Stimulated activated CD4-positive, alpha-beta T cell treated with anti-CD3 and anti-CD28 coated beads, TNF-alpha, amount 100 ng/mL, for 48 hours (primary cell): ENCODE measurements around the gene MT1G.
"Not testable (repeated sequence)": the region's sequence is repeated elsewhere in the genome, so short reads cannot be mapped to it uniquely, and the experiment has no call there.

Source experiments
- DNase-seq, 3 donors: peaks; one replicate each; pipeline ENCODE4 v3.0.0-alpha.2; 2020; ENCODE audit warnings: low read depth in 3 of 3

MT1G gene

DNA sequence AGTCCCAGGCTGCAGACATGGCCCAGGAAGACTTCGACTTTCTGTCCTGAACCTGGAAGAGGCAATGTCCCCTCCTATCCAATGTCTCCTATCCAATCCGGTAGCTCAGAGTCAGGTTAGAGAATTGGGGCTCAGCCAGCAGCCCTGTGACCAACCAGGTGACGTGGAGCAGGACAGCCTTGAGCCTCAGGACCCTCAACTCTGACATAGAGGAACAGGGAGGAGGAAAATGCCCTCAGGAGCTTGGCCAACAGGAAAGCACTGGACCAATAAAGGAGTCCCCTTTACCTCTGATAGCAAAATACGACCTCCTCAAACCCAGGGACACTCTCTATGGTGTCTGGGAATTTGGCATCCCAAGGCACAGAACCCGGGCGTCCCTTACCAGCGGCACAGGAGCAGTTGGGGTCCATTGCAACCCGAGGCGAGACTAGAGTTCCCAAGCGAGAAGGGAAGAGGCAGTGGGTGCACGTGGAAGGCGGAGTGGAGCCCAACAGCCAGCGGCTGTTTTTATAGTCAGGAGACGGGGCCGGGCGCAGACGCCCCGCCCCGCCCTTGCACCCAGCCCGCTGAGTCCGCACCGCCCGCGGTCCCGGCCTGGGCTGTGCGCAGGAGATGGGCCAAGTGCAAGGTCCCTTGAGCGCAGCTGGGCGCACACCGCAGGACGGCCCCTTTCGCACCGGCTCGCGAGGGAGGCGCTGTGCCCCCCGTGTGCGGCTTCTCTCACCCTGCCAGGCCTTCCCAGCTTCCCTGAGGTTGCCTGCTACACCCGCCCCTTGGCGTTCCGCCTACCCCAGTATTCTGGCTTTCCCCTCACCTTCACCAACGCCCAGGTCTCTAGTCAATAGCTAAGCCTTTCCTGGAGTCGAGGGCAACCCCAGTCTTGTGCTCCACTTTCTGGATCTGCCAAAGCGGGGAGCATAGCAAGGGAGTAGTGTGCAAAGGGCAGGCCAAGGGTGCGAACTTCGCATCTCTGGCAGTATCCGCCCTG lies at the start of gene MT1G:
TSS of gene MT1G (minus strand) at position 485 of the 991 bp plus-strand sequence. CDS start at position 413, 72 bp downstream.
- DNase-seq, result no peak

DNA sequence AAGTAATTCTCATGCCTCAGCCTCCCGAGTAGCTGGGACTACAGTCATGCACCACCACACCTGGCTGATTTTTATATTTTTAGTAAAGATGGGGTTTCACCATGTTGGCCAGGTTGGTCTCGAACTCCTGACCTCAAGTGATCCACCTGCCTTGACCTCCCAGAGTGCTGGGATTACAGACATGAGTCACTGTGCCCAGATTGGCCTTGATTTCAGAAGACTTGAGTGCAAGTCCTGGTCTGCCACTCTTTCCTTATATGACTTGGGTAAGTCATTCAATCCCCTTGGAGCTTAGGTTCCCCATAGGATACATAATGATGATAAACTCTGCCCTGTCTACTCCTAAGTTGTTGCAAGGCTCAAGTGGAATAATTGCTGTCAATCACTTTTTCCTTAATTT lies 49.7 kb upstream of the MT1G start:
- not testable (repeated sequence) for DNase-seq

DNA sequence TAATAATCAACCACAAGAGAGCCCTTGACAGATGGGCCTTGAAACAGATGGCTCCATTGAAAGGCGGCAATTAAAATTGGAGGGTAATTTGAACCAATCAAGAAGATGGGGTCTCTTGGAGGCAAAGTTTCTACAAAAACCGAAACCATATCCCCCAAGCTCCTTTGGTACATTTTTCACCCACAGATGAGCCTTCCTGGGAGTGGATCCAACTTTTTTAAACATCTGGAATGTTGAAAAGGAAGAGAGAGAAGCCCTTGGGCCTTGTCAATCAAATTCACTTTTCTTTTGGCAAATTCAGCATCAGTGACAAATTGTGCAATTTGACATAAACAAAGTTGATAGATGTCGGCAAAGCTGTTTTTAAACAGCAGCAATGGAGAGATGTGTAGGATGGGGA lies 48.9 kb upstream of the MT1G start:
- DNase-seq, result no peak

DNA sequence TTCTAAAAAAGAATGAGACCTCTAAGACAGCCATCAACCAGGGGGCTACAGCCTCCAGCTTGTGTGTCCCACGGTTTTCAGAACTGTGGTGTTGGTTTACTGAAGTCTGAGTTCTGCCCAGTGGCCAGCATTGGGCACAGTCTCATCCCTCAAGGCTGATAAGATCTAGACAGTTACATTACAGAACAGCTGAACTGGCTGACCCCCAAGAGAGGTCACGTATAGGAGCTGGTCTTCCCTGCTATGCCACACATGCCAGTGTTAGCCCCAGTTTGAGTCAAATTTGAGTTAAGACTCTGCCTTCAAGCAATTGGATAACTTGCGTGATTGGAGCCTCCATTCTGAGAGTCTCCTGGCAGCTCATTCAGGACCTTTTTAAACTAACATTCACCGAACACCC lies 47.3 kb upstream of the MT1G start:
- DNase-seq, result no peak

DNA sequence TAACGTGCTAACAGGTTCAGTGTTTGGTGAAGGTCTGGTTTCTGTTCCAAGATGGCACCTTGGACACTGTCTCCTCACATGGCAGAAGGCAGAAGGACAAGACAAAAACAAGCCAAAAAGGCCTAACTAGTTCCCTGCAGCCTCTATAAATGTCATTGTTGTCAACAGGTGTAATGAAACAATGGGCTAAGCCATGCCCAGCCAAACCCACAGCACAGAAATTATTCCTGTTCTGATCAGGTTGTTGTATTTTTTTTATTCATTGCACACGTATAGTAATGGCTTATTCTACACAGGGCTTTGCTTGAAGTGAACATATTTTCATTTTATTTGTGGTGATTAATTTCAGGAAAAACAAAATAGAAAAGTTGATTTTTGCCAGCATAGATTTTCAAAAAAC lies 45.9 kb upstream of the MT1G start:
- no peak for DNase-seq

DNA sequence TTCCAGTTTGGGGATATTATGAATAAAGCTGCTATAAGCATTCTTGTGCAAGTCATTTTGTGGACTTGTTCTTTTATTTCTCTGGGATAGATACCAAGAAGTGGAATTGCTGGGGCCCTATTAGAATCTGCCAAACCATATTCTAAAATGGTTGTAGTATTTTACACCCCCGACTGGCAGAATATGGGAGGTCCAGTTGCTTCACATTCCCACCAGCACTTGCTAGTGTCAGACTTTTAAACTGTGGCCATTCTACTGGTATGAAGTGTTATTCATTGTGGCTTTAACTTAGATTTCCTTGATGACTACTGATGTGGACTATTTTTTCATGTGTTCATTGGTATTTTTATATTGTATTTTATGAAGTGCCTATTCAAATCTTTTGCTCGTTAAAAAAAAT lies 44.0 kb upstream of the MT1G start:
- DNase-seq, result no peak

DNA sequence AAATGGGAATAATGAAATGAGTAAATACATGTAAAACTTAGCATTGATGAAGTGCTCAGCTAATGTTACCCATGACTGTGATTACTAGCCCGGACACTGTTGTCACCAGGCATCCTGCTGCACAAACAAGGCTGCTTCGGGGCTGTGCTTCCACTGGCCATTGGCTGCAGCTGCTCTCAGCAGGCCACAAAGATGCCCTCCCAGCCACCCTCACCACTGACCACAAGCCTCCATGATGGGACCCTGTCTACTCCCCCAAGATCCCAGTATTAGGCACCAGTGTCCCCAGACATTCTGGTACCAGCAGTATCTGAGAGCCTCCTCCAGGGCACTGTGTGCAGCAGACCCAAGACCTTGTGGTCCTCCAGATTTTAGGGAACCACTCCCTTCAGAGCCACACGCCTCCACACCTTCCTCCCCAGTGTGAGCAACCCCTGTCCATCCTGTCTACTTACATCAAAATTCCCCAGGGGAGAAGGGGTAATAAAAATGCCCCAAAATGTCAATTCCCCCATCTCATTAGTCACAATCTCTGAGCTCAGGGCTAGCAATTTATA lies 42.4 kb upstream of the MT1G start:
- DNase-seq, result no peak

DNA sequence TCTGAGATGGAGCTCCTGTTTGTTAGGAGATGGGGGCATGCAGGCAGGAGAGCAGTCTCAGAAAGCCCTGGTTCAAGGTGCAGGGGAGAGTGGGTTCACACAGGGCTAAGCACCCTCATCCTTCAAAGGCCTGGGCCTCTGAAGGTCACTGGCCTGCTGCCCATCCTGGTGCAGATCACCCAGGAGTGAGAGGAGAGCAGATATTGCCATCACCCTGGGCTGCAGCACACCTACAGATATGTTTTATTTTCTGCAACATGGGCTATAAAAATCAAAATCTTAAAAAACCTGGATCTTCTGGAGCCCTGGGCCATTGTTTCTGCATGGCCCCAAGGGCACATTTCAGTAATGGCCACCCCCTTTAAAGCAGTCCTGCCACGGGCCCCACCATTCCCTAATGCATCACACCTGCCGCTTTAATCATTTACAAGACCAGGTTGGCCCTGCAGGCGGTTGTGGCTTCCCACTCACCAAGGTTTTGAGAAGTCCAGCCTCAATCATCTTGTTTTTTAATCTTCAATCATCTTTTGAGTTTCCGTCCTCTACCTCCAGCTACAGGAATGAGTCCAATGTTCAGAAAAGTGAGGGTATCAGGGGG lies 41.7 kb upstream of the MT1G start:
- DNase-seq, result no peak

DNA sequence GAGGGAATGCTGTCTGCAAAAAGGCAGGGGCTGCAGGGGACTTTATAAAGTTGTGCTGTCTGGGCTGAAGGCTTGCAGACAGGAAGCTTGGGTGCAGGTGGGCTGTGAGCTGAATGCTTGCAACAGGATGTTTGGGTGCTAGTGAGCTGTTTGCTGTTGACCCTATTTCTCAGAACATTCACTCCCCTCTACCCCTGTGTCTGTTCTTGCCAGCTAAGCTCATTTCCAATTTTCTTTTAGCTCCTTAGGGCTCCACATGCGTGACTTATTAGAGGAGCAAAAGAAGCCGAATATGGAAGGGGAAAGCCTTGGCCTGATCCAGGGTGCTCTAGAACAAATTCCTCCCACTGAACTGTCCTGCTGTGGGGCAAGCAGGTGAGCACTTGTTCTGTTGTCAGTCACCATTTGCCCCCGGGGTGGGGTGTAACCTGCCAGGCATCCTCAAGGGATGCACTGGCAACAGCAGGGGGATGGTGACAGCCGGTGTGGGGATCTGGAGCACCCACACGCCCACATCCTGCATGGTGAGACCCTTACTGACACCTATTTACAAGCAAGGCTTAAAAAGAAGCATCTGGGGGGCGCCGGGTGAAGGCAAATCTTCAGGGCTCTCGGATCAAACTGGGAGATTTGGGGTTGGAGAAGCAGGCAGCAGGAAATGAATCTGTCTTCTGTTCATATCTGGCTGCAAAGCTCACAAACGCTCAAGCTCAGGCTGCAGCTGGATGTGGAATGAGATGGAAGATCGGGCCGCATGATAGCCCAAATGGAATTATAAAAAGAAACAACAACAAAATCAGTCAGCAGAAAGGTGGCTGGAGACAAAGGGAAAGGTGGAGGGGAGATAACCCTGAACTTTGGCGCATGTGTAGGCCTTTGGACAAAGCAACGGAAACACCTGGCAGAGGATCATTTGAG lies 40.9 kb upstream of the MT1G start:
- DNase-seq, result no peak

DNA sequence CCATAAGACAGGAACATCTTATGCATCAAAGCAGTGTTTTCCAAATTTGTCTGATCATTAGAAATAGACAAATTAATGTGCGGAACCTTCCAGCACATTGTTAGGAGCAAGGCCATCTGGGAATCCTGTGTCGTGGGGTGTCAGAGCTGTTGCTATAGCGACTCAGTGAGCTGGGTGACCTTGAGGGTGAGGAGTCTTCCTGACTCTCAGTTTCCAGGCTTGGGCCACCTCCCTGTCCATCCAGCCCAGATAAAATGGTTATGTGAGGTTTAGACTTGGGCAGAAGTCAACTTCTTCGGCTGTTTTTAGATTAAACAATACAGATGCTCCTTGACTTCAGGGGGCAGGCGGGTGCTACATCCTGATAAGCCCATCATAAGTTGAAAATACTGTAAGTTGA lies 35.0 kb upstream of the MT1G start:
- DNase-seq, result no peak

DNA sequence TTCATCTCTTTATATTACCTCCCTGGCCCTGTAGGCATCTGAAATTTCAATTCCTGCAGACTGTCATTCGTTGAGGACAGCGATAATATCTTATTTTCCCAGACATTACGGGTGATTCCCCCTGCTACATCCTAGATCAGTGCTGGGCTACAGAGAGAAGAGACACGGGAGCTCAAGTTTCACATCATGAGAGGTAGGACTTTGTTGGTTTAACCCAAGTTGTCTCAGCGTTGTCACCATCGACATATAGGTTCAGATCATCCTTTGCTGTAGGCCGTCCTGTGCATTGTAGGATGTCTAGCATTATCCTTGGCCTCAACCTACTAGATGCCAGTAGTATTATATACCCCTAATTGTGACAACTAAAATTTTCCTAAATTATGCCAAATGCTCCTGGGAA lies 33.7 kb upstream of the MT1G start:
- no peak for DNase-seq

DNA sequence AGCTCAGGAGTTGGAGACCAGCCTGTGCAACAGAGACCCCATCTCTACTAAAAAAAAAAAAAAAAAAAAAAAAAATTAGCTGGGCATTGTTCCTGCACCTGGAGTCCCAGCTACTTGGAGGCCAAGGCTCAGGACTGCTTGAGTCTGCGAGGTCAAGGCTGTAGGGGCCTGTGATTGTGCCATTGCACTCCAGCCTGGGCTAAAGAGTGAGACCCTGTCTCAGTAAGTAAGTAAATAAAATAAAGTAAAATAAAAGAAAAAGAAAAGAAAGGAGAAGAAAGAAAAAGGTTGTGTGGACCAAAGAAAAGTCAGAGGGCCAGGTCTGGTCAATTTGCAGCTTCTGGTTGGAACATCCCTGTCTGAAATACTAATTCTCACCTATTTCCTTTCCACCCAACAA lies 32.8 kb upstream of the MT1G start:
- no peak for DNase-seq

DNA sequence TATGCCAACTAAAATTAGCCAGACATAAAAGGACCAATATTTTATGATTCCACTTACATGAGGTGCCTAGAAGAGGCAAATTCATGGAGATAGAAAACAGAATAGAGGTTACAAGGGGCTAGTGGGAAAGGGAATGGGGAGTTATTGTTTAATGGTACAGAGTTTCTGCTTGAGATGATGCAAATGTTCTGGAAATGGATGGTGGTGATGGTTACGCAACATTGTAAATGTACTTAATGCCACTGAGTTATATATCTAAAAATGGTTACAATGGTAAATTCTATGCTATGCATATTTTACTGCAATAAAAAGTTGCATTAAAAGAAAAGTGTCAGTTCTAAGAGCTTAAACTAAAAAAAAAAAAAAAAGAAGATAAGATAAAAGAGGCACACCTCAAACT lies 32.3 kb upstream of the MT1G start:
- DNase-seq, result no peak

DNA sequence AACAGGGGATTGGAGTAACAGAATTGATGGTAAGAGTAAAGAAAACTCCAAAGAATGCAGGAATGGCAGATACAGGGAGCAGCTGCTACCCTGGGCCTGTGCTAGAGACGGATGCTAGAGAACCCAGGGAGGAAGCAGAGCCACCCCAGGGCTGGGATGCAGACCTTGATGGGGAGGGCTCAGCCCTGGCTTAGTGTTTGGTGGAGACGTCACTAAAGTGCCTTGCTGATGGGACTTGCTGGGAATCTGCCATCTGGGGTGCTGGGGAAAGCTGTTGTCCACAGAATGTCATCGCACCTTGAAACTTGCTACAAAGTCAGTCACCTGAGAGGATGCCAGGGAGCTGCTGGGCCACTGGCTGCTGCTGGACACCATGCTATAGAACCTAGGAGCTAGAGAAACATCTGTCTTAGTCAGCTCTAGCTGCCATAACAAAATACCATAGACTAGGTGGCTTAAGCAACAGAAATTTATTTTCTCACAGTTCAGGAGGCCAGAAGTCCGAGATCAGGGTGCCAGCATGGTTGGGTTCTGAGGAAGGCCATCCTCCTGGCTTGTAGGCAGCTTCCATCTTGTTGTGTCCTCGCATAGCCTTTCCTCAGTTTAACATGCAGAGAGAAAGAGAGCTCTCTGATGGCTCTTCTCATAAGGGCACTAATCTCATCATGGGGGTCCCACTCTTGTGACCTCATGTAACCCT lies 29.7 kb upstream of the MT1G start:
- DNase-seq, result no peak

DNA sequence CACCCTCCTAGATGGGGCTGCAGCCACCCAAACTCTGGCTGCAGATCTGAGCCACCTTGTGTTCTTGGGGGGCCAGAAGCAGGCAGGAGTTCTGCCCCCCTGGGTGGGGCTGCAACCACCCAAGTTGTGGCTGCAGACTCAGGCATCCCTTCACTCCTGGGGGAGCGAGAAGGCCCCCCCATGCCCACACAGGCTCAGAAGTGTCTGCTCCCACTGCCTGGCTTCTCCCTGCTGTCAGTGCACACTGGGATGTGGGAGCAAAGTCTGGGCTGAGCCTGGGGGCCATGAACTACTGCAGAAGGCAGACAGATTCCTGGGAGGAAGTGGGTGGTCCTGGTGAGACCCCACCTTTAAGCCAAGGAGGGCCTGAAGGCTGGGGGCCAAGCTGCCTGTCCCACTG lies 27.4 kb upstream of the MT1G start:
- DNase-seq, result no peak

DNA sequence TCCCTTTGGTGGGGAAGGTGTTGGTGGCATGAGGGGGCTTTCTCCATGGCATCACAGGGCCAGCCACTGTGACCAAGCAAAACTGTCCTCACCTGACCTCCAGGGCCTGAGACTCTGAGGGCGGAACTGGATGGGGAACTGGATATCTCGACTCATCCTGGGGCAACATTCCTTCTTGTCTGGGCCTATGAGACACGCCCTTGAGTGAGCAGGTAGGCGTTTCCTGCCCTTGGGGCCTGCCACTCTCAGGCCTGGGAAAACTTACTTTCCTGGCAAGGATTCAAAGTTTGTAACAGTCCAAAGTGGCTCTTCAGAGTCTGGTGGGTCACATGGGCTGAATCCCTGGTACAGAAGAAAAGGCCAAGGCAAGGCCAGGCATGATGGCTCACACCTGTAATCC lies 24.0 kb upstream of the MT1G start:
- no peak for DNase-seq

DNA sequence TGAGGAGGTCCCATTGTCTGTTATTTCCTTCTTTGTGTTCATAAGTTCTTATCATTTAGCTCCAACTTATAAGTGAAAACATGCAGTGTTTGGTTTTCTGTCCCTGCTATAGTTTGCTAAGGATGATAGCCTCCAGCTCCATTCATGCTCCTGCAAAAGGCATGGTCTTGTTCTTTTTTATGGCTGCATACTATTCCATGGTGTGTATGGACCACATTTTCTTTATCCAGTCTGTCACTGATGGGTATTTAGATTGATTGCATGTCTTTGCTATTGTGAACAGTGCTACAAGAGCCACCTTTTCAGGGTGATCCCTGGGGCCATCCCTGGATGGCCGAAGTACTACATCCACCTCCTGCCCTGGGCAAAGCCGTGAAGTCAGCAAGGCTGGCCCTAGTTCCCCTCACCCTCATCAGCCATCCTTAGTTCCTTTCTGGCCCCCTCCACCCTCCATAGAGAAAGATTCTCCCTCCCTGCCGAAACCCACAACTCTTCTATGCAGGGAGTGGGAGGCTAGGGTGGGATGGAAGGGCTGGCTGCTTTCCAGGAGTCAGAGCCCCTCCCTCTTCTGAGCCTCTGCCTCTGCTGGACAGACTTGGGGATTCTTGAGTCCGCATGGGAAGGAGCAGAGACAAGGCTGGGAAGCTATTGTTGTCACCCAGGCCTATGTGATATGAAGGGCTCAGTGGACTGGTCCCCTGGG lies 22.7 kb upstream of the MT1G start:
- no peak for DNase-seq

DNA sequence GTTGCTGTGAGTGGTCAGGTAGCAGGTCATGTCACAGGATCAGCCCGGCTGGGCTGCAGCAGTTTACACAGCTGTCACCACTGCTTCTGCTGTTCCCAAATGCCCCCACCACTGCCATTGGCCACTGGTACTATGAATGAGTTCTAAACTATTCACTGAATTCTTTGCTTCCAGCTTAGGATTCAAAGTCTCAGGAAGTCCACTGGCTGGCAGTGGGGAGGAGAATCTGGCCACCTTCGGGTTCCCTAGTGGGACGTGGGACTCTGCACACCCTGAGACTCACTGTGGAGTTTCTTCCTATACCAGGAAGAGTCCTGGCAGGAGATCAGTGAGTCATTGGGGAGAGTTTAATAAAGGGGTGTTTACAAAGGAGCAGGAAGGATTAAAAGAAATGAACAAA lies 21.3 kb upstream of the MT1G start:
- DNase-seq, result no peak

DNA sequence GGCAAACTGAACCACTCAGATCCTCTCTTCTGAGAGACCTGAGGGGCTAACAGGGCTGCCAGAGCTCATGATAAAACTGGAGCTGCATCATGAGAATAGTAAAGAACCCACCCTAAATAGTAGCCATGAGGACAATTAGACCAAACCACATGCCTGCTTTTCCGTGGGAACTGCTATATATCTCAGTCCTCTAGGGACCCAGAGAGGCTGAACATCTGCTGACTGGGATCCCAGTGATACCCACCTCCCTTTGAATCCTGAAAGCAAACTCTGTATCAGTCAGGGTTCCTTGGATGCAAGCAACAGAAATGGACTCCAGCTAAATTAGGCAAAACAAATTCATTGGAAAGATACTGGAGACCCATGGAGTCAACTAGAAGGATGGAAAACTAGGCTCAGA lies 20.9 kb upstream of the MT1G start:
- DNase-seq, result no peak

DNA sequence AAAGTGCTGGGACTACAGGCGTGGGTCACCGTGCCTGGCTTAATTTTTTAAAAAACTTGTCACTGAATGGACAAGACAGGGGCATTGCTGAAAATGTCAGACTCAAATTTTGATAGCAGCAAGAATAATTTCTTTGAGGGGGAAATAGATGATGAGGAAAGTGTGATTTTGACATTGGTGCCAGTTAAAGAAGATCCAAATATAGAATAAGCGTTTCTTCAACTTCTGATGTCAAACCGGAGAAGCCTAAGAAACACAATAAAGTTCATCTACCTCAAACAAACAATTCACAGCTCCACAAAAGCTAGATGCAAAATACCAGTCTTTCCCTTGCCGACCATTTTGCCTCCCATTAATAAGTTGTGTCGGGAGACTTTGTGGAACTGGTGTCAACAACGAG lies 18.9 kb upstream of the MT1G start:
- no peak for DNase-seq
